ENCODE results near the gene CEP290. TPM values are rescaled to one million over a fixed set of nuclear protein-coding genes. Genes with fewer than 3 reads are reported as not detected.
A peak's percentile ranks its signal among the peaks of the same experiment; 100 is the strongest.
"Not testable (repeated sequence)": the region's sequence is repeated elsewhere in the genome, so short reads cannot be mapped to it uniquely, and the experiment has no call there.

CEP290 gene
- total RNA-seq, 6 experiments from 2014 or later: 2.4 to 4.2 (median 3.5) TPM

GRCh38 chr12:88144546-88145468 is 2.9 kb upstream of the CEP290 start:
- no peak overlapping the region for H3K4me3 ChIP-seq
- no peaks in the 10 kb centered on the region for H3K9me3 ChIP-seq
- intact Hi-C loops (cut with DNase I): no loop called here
- no peaks in the 10 kb centered on the region for H3K27me3 ChIP-seq
- H3K4me1 ChIP-seq: peaks cover 0 to 15% (median 0%) of the 10 kb centered on the region in 4 donors
- no peak for DNase-seq
- TF ChIP-seq CTCF (IDR thresholded peaks at IDR 0.05): no peak
- TF ChIP-seq POLR2A (IDR thresholded peaks at IDR 0.05): no peak
- ATAC-seq: no peak
- no peak overlapping the region for H3K27ac ChIP-seq
- WGBS (ENCODE audit: insufficient coverage, low coverage, low lambda C conversion rate, missing lambda C conversion rate): 94% methylated on average over 3 of the region's 3 CpGs
- no peaks in the 10 kb centered on the region for H3K36me3 ChIP-seq

- H3K9me3 ChIP-seq: no peaks in the 10 kb centered on the region
- H3K27ac ChIP-seq: no peak overlapping the region
- intact Hi-C loops (cut with DNase I): no loop called here
- no peak for ATAC-seq
- H3K27me3 ChIP-seq: no peaks in the 10 kb centered on the region
- DNase-seq: no peak
- TF ChIP-seq POLR2A (IDR thresholded peaks at IDR 0.05) (no peak), CTCF (IDR thresholded peaks at IDR 0.05) (no peak)
- peaks cover 0 to 15% (median 2%) of the 10 kb centered on the region in 4 donors for H3K4me1 ChIP-seq
- no peaks in the 10 kb centered on the region for H3K36me3 ChIP-seq
- no peak overlapping the region for H3K4me3 ChIP-seq
- WGBS (ENCODE audit: insufficient coverage, low coverage, low lambda C conversion rate, missing lambda C conversion rate): 92% methylated on average over 2 of the region's 5 CpGs
Measured at GRCh38 chr12:88144037-88144436, 2.1 kb upstream of the CEP290 start.

- TF ChIP-seq CTCF (IDR thresholded peaks at IDR 0.05) (no peak), POLR2A (IDR thresholded peaks at IDR 0.05) (no peak)
- Histone ChIP-seq H3K4me1 (peaks cover 0 to 15% (median 2%) of the 10 kb centered on the region in 4 donors), H3K4me3 (peak overlapping the region; percentile 68 to 88 (median 85)), H3K27ac (peak overlapping the region; percentile 16 to 70 (median 69)), H3K27me3 (no peaks in the 10 kb centered on the region), H3K36me3 (no peaks in the 10 kb centered on the region), H3K9me3 (no peaks in the 10 kb centered on the region)
- intact Hi-C loops (cut with DNase I): no loop called here
- no peak for ATAC-seq
- 0% methylated on average over 15 of the region's 18 CpGs for WGBS (ENCODE audit: insufficient coverage, low coverage, low lambda C conversion rate, missing lambda C conversion rate)
- DNase-seq: peak; percentile 37 to 59 (median 47)
Measured at GRCh38 chr12:88142610-88142991, 713 bp upstream of the CEP290 start.

- WGBS (ENCODE audit: insufficient coverage, low coverage, low lambda C conversion rate, missing lambda C conversion rate): 5% methylated on average over 13 of the region's 13 CpGs
- Histone ChIP-seq H3K36me3 (peaks cover 0 to 2% (median 0%) of the 10 kb centered on the region in 4 donors), H3K27me3 (no peaks in the 10 kb centered on the region), H3K4me1 (peaks cover 0 to 15% (median 2%) of the 10 kb centered on the region in 4 donors), H3K9me3 (no peaks in the 10 kb centered on the region), H3K4me3 (peak overlapping the region; percentile 68 to 88 (median 85)), H3K27ac (peak overlapping the region; percentile 60 to 72 (median 64))
- DNase-seq: no peak
- no peak for ATAC-seq
- intact Hi-C loops (cut with DNase I): no loop called here
- no peak for TF ChIP-seq CTCF (IDR thresholded peaks at IDR 0.05)
- no peak for TF ChIP-seq POLR2A (IDR thresholded peaks at IDR 0.05)
Measured at GRCh38 chr12:88141425-88141773, 489 bp downstream of the CEP290 start.

- H3K27me3 ChIP-seq; H3K9me3 ChIP-seq; ATAC-seq; H3K27ac ChIP-seq; intact Hi-C loops (cut with DNase I); H3K36me3 ChIP-seq; H3K4me3 ChIP-seq; DNase-seq: not testable (repeated sequence)
- WGBS (ENCODE audit: insufficient coverage, low coverage, low lambda C conversion rate, missing lambda C conversion rate): 91% methylated on average over 4 of the region's 4 CpGs
- peaks cover 0 to 15% (median 2%) of the 10 kb centered on the region in 4 donors for H3K4me1 ChIP-seq
Measured at GRCh38 chr12:88139711-88140110, 2.2 kb downstream of the CEP290 start.

- 100% methylated on average over 2 of the region's 2 CpGs for WGBS (ENCODE audit: insufficient coverage, low coverage, low lambda C conversion rate, missing lambda C conversion rate)
- ATAC-seq; intact Hi-C loops (cut with DNase I); H3K36me3 ChIP-seq; H3K4me3 ChIP-seq; H3K9me3 ChIP-seq; H3K27ac ChIP-seq; H3K4me1 ChIP-seq; DNase-seq; H3K27me3 ChIP-seq: not testable (repeated sequence)
Measured at GRCh38 chr12:88133181-88133580, 8.7 kb downstream of the CEP290 start.
